B cell (primary cell): Measurements from ENCODE around the gene POLR2A. TPM values are rescaled to one million over a fixed set of nuclear protein-coding genes. Genes with fewer than 3 reads are reported as not detected.

Experiments
- ATAC-seq: fragments of 200-7000 bp; cut with Tn5 transposase; one replicate; pipeline ENCODE4 v1.10.0; 2021; ENCODE audit warnings: low read depth, mild to moderate bottlenecking, moderate number of reproducible peaks, moderate library complexity
- CTCF ChIA-PET: fragments of 350-600 bp; sonication (Branson Sonifier 250); formaldehyde crosslinking; loops from one replicate; lab custom pipeline; 2021; ENCODE audit warnings: antibody characterized with exemption, inconsistent platforms; lab: Charles Lee
- POLR2A ChIA-PET: fragments of 350-600 bp; sonication (Branson Sonifier 250); formaldehyde crosslinking; loops from one replicate; lab custom pipeline; 2021; ENCODE audit warnings: antibody characterized with exemption; lab: Charles Lee
- DNase-seq: peaks from one replicate; pipeline ENCODE4 v3.0.0; 2013
- H2AFZ ChIP-seq: 2 replicates; pipeline ENCODE4 v1.6.1; 2012; ENCODE audit warnings: mild to moderate bottlenecking, low read depth, low read length; ENCODE audit not compliant: insufficient read depth, poor library complexity, severe bottlenecking
- H3K27ac ChIP-seq, 2 donors: 1 replicate in 1 of 2; 2 replicates in 1 of 2; pipeline ENCODE4 v1.5.1; 2012 to 2013; ENCODE audit warnings: low read length in 2 of 2, mild to moderate bottlenecking in 2 of 2, moderate library complexity in 1 of 2
- H3K27me3 ChIP-seq, 4 experiments: fragments of 200-600 bp in 1 of 4; sonication (generic) in 1 of 4; replicated peaks in 1 of 4; 1 replicate in 2 of 4; 2 replicates in 2 of 4; pipeline versions ENCODE4 v1.6.1 to v1.7.0; 2013 to 2016; ENCODE audit warnings: low read length in 3 of 4, mild to moderate bottlenecking in 2 of 4, mixed read lengths in 1 of 4, moderate library complexity in 1 of 4; ENCODE audit not compliant: insufficient read depth in 4 of 4, control insufficient read depth in 3 of 4; ENCODE audit errors: control extremely low read depth in 1 of 4
- H3K36me3 ChIP-seq, 2 experiments: replicated peaks in 1 of 2; 1 replicate in 1 of 2; 2 replicates in 1 of 2; pipeline versions ENCODE4 v1.6.1 to v1.7.1; 2013; ENCODE audit warnings: low read length in 1 of 2; ENCODE audit not compliant: insufficient read depth in 2 of 2, control insufficient read depth in 1 of 2; ENCODE audit errors: control extremely low read depth in 1 of 2, extremely low read depth in 1 of 2
- H3K4me1 ChIP-seq, 2 donors: fragments of 200-600 bp in 1 of 2; sonication (generic) in 1 of 2; 1 replicate in 1 of 2; 2 replicates in 1 of 2; pipeline versions ENCODE4 v1.5.1 to v1.6.1; 2013 to 2017; ENCODE audit warnings: low read length in 2 of 2; ENCODE audit not compliant: control insufficient read depth in 2 of 2, insufficient read depth in 2 of 2
- H3K4me2 ChIP-seq: replicated peaks from 2 replicates; pipeline ENCODE3; 2012; ENCODE audit warnings: mild to moderate bottlenecking, low read depth, low read length; ENCODE audit not compliant: poor library complexity, severe bottlenecking
- H3K4me3 ChIP-seq, 5 experiments: fragments of 200-600 bp in 1 of 5; sonication (generic) in 1 of 5; 1 replicate in 3 of 5; 2 replicates in 2 of 5; pipeline versions ENCODE4 v1.5.1 to v1.7.0; 2011 to 2016; ENCODE audit warnings: low read length in 4 of 5, mild to moderate bottlenecking in 4 of 5, low read depth in 2 of 5, control low read depth in 1 of 5, moderate library complexity in 1 of 5; ENCODE audit not compliant: insufficient read depth in 1 of 5; ENCODE audit errors: control extremely low read depth in 1 of 5, extremely low read depth in 1 of 5
- H3K79me2 ChIP-seq: fragments of 200-600 bp; sonication (generic); one replicate; pipeline ENCODE4 v1.6.0; 2016; ENCODE audit warnings: low read length; ENCODE audit not compliant: control insufficient read depth, insufficient read depth
- H3K9ac ChIP-seq: fragments of 200-600 bp; sonication (generic); 2 replicates; pipeline ENCODE4 v1.6.1; 2017; ENCODE audit warnings: mild to moderate bottlenecking, low read length, moderate library complexity
- H3K9me3 ChIP-seq, 3 donors: one replicate each; pipeline versions ENCODE4 v1.6.1 to v1.7.1; 2013; ENCODE audit warnings: low read length in 2 of 3; ENCODE audit not compliant: control insufficient read depth in 2 of 3, insufficient read depth in 1 of 3; ENCODE audit errors: control extremely low read depth in 1 of 3
- H4K20me1 ChIP-seq: 2 replicates; pipeline ENCODE4 v1.6.0; 2012; ENCODE audit warnings: mild to moderate bottlenecking, low read length; ENCODE audit not compliant: insufficient read depth, control insufficient read depth, poor library complexity, severe bottlenecking
- H3K27ac Mint-ChIP-seq: one replicate; pipeline ENCODE4 v1.8.0; 2021; ENCODE audit warnings: mixed read lengths
- H3K27me3 Mint-ChIP-seq: one replicate; pipeline ENCODE4 v1.8.0; 2021; ENCODE audit warnings: mixed read lengths
- H3K4me1 Mint-ChIP-seq: one replicate; pipeline ENCODE4 v1.8.0; 2021; ENCODE audit warnings: mixed read lengths
- H3K4me3 Mint-ChIP-seq: one replicate; pipeline ENCODE4 v1.8.0; 2021; ENCODE audit warnings: mixed read lengths
- H3K9me3 Mint-ChIP-seq: one replicate; pipeline ENCODE4 v1.8.0; 2022; ENCODE audit warnings: mixed read lengths; ENCODE audit not compliant: insufficient read depth
- EZH2 ChIP-seq: IDR thresholded peaks from 2 replicates; pipeline ENCODE4 v1.6.1; 2012; ENCODE audit warnings: borderline replicate concordance, low read depth, mild to moderate bottlenecking, moderate library complexity, low read length; ENCODE audit not compliant: insufficient read depth, poor library complexity, severe bottlenecking
- WGBS: methylation state at CpG from one replicate; pipeline ENCODE4 v1.1.5; 2013; ENCODE audit warnings: missing lambda C conversion rate; ENCODE audit not compliant: insufficient coverage; 5-methylcytosine and 5-hydroxymethylcytosine counted together
- intact Hi-C: fragments of 100-400 bp; cut with micrococcal nuclease; formaldehyde crosslinking; loops from one replicate; pipeline ENCODE4 v1.10.0; 2022
- polyA plus RNA-seq: library from polyadenylated mRNA; depleted of rRNA; stranded (reverse); fragments of >200 nt; gene quantifications from 2 replicates; pipeline ENCODE4 v1.2.3, GENCODE V29; 2012
- total RNA-seq, 2 donors: library from RNA; stranded (reverse); fragments of 120-200 nt in 1 of 2; gene quantifications; 1 replicate in 1 of 2; 2 replicates in 1 of 2; pipeline versions ENCODE4 v1.2.3 to v1.2.4, GENCODE V29; 2013 to 2022
- TF ChIP-seq, protein P1 (sequence below): fragments of 200-600 bp; IDR thresholded peaks from one replicate; pipeline ENCODE4 v1.8.0; 2022; ENCODE audit warnings: antibody characterized with exemption, mild to moderate bottlenecking

POLR2A gene
- total and polyA plus RNA-seq, 2 donors (not counting 1 experiment from before 2014, with no cell fraction given), result 56.5 to 225 TPM

DNA sequence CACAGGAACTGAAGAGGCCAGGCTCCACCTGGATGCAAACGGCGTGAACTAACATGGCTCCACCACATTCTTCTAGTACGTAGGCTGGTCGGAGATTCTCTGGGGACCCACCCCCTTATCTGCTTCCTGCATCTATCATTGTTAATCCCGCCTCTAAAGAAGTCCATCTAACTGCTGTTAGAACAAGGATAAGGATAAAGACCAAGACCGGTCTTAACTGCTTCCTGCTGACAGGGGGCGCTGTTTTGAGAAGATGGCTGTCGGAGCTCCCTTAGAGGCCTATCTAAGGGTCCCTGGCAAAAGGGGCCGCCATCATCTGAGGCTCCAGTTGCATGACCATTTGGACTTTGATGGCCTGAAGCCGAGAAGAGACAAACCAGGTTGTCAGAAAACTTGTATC is 38.9 kb downstream of the POLR2A start:
- Mint-ChIP-seq H3K27ac (no peak overlapping the region), H3K27me3 (no peaks in the 10 kb centered on the region), H3K9me3 (no peaks in the 10 kb centered on the region), H3K4me1 (no peaks in the 10 kb centered on the region), H3K4me3 (no peak overlapping the region)
- Histone ChIP-seq H3K27ac (no peak overlapping the region), H3K9ac (no peak overlapping the region), H3K36me3 (no peaks in the 10 kb centered on the region), H3K4me3 (no peak overlapping the region), H2AFZ (peak overlapping the region; percentile 5), H4K20me1 (no peaks in the 10 kb centered on the region), H3K27me3 (no peaks in the 10 kb centered on the region), H3K9me3 (peaks cover 0 to 7% (median 0%) of the 10 kb centered on the region in 3 donors), H3K4me1 (no peaks in the 10 kb centered on the region), H3K4me2 (no peak overlapping the region), H3K79me2 (no peaks in the 10 kb centered on the region)
- ATAC-seq (peak; percentile 51), DNase-seq (peak; percentile 68)
- POLR2A ChIA-PET, result interaction anchor here (0.6 to 1.0 kb wide), 3 partner anchors 29 to 426 kb away, joined by 4 to 7 read pairs (median 6); no protein-coding TSS in a partner anchor
- 65% methylated on average over 7 of the region's 10 CpGs for WGBS
- intact Hi-C loops, result loop anchor here (1.0 kb wide), 1 partner anchor 38 kb away; the partner anchor contains the start of gene SENP3
- CTCF ChIA-PET, result interaction anchor here (0.7 to 19.2 kb wide), 11 partner anchors 9 to 167 kb away, joined by 3 to 666 read pairs (median 4); partner anchors contain the start of genes SENP3, SOX15, TNFSF12 and TNFSF13
- TF ChIP-seq, protein P1, sequence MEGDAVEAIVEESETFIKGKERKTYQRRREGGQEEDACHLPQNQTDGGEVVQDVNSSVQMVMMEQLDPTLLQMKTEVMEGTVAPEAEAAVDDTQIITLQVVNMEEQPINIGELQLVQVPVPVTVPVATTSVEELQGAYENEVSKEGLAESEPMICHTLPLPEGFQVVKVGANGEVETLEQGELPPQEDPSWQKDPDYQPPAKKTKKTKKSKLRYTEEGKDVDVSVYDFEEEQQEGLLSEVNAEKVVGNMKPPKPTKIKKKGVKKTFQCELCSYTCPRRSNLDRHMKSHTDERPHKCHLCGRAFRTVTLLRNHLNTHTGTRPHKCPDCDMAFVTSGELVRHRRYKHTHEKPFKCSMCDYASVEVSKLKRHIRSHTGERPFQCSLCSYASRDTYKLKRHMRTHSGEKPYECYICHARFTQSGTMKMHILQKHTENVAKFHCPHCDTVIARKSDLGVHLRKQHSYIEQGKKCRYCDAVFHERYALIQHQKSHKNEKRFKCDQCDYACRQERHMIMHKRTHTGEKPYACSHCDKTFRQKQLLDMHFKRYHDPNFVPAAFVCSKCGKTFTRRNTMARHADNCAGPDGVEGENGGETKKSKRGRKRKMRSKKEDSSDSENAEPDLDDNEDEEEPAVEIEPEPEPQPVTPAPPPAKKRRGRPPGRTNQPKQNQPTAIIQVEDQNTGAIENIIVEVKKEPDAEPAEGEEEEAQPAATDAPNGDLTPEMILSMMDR, result peak; percentile 71
- TF ChIP-seq EZH2, result no peak

DNA sequence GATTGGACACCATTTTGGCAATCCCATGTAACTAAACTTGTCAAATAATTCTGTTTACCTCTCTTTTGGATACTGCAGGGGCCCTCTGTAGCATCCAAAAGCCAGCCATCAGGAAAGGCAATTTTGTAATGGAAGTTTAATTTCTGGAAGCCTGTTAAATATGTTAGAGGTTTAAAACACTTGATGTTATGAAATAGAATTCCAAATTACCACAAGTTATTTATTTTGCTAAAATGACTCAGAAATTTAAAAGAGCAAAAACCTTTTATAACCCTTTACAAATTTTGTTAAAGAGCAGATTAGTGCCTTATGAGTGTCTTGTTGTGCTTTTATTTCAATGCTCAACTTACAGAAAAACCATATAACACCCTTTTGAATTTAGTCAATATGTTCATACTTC is 44.7 kb downstream of the POLR2A start:
- Histone ChIP-seq H3K79me2 (no peaks in the 10 kb centered on the region), H2AFZ (no peak overlapping the region), H4K20me1 (no peaks in the 10 kb centered on the region), H3K9ac (no peak overlapping the region), H3K9me3 (peaks cover 0 to 27% (median 2%) of the 10 kb centered on the region in 3 donors), H3K4me1 (no peaks in the 10 kb centered on the region), H3K27me3 (no peaks in the 10 kb centered on the region), H3K4me2 (no peak overlapping the region), H3K27ac (no peak overlapping the region), H3K4me3 (no peak overlapping the region), H3K36me3 (no peaks in the 10 kb centered on the region)
- H3K4me3 Mint-ChIP-seq, result no peak overlapping the region
- H3K27me3 Mint-ChIP-seq, result no peaks in the 10 kb centered on the region
- H3K27ac Mint-ChIP-seq, result no peak overlapping the region
- no peaks in the 10 kb centered on the region for H3K4me1 Mint-ChIP-seq
- no peak for ATAC-seq
- H3K9me3 Mint-ChIP-seq, result no peaks in the 10 kb centered on the region
- TF ChIP-seq EZH2, result no peak
- TF ChIP-seq, protein P1, result no peak
- ChIA-PET POLR2A (no interaction called here), CTCF (interaction anchor here (19.2 kb wide), 1 partner anchor 27 kb away, joined by 666 read pairs; the partner anchor contains the start of genes SENP3, TNFSF12 and TNFSF13)
- intact Hi-C loops, result no loop called here
- no peak for DNase-seq
